Posterior vena cava (tissue), 2 donors: ENCODE data around the gene LRRC32. TPM values are rescaled to one million over a fixed set of nuclear protein-coding genes. Genes with fewer than 3 reads are reported as not detected.

Experiments
- DNase-seq: peaks from one replicate; pipeline ENCODE4 v3.0.0-alpha.2; 2020; ENCODE audit warnings: low spot score
- intact Hi-C, 2 donors: fragments of 100-400 bp; cut with DNase I; formaldehyde crosslinking; loops; one replicate each; pipeline versions ENCODE4 v1.14.1 to v1.14.2; 2022 to 2023
- total RNA-seq, 2 donors: library from RNA; stranded (reverse); fragmentation: NEBNext Ultra II Directional; extraction: Animal tissue kit (Norgen Biotek cat#: 25700); gene quantifications; one replicate each; pipeline ENCODE4 v1.2.1, GENCODE V29; 2021
- donor health status: DM: yes; HTN: yes; CAD: no.
- donor health status: DM: yes; HTN: yes; CAD: no.

The LRRC32 gene
- total RNA-seq, 2 donors from 2014 or later: 108 to 142 TPM

DNA sequence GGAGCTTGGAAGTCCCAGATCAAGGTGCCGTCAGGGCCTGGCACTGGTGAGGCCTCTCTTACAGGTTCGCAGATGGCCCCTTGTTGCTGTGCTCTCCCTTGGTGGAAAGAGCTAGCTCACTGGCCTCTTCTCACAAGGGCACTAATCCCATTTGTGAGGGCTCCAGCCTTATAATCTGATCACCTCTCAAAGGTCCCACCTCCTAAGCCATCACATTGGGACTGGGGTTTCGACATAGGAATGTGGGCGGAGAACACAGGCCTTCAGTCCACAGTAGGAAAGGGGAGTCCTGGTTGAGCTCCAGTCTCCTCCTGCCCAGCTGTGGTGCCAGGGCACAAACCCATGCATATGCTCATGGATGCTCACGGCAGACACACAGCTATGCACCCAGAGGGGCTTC is 14.0 kb upstream of the LRRC32 start:
- DNase-seq: no peak
- intact Hi-C loops: loop anchor here in 1 of 2 donors (5.0 kb wide), 1 partner anchor 87 kb away; no protein-coding TSS in a partner anchor

DNA sequence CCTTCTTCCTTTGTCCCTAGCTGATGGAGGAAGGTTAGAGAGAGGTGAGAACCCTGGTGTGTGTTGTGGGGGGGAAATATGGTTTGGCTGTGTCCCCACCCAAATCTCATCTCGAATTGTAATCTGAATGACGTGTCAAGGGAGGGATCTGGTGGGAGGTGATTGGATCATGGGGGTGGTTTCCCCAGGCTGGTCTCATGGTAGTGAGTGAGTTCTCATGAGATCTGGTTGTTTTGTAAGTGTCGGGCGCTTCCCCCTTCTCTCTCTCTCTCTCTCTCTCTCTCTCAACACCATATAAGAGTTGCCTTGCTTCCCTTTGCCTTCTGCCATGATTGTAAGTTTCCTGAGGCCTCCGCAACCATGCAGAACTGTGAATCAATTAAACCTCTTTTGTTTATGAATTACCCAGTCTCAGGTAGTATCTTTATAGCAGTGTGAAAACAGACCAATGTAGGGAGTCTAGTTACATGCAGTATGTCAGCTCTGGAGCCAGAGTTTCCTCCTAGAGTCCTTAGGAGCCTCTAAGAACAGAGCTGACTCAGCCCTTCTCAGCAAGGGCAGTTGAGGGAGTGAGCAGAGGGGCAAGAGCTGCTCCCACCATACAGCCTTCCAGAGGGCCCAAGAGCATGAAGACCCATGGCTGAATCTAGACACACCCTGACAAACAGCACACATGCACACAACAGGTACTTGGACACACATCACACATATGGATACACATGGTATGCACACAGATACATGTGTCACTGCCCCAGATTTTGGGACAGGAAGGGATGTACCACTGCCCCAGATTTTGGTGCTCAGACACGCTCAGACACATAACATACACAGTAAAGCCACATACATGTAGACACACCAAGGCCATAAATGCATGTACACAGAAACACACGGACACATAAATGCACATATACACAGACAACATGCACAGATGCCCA is 12.9 kb upstream of the LRRC32 start:
- intact Hi-C loops: loop anchor here in 1 of 2 donors (5.0 kb wide), 1 partner anchor 86 kb away; no protein-coding TSS in a partner anchor
- DNase-seq: no peak

DNA sequence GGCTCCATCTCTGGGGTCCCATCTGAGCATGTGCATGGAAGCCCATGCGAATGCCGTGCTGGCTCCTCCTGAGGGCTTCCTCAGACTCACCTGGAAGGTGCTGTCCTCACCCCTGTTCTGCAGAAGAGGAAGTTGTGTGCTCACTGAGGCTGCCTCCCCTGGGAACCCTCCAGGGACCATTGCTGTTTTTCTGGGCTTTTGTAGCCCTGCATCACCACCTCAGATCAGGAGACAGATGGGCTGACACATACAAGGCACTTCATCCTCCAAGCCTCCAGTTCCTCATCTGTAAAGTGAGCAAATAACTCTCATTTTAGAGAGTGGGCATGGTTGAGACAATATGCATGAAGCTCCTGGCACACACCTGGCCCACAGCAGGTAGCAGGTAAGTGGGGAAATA is 12.1 kb upstream of the LRRC32 start:
- intact Hi-C loops: loop anchor here in 1 of 2 donors (5.0 kb wide), 1 partner anchor 85 kb away; no protein-coding TSS in a partner anchor
- no peak for DNase-seq

DNA sequence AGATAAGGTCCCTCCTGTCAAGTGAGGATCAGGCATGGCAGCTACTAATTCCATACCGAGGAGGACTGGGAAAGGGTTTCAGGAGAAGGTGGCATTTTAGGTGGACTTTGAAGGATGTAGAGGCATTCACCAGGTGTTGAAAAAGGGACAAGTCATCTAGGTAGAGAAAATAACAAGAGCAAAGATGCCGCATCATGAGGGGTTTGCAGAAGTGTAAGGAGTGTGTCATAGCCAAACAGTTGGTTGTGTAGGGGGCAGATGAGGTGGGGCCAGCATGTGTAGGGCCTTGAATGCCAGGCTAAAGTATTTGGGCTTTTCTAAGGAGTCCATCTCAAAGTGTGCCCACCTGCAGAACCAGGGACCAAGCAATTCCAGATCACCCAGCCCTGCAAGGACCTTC is 11.6 kb upstream of the LRRC32 start:
- intact Hi-C loops: loop anchor here in 1 of 2 donors (5.0 kb wide), 1 partner anchor 85 kb away; no protein-coding TSS in a partner anchor
- no peak for DNase-seq

DNA sequence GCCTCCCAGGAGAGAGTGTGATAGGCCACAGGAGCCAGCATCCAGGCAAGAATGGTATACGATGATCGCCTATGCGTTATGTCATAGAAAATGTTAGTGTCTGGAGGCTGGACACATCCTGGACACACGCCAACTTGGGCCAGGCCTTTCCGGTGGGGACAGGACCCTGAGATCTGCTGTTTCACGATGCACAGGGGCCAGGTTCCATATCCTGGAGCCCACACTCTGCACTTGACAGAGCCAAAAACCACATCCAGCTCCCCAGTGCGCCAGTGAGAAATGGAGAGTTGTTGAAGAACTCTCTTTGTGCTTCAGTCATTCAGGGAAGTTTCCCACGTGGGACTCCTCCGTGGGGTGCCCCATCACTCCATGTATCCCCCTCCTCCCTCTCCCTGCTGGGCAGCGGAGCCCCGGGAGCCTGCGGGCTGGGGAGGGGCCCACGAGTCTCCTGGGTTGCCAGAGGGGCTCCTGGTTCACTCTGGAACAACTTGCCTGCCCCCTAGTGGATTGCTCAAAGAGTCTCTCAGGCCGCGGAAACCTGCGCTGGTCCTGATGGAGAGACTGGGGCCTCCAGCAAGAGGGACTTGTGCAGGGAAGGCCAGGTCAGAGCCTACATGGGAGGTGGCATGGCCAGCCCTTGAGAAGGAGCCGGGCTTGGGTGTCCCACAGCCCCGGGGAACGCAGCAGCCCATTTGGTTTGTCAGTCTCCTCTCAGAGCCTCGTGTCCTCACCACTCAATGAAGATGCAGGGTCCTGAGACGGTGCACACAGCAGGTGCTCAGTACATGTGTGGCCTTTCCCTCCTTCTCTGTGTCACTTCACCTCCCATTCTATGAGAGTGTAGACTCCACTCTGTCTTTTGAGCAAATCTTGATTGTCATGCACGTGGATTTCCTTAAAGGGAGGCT is 10.2 kb upstream of the LRRC32 start:
- intact Hi-C loops: loop anchor here in 1 of 2 donors (5.0 kb wide), 1 partner anchor 83 kb away; no protein-coding TSS in a partner anchor
- peak; percentile 89 for DNase-seq

DNA sequence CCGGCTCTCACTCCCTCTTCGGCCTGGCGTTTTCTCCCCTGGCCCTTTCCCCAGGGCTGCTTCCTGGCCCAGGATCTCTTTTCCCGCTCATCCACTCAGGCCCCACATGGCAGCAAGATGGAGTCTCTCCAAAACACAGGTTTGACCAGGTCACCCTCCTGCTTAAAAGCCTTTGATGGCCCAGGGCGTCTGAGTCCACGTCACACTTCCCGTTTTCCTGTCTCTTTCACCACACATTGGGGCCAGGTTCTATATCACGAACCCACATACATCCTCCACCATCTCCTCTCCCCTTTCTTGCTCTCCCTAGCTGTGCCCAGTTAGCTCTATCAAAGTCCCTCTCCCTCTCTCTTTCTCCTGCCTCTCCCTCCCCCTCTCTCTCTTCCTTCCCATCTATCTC is 7.8 kb upstream of the LRRC32 start:
- DNase-seq: no peak
- intact Hi-C loops: loop anchor here in 1 of 2 donors (5.0 kb wide), 1 partner anchor 81 kb away; no protein-coding TSS in a partner anchor

DNA sequence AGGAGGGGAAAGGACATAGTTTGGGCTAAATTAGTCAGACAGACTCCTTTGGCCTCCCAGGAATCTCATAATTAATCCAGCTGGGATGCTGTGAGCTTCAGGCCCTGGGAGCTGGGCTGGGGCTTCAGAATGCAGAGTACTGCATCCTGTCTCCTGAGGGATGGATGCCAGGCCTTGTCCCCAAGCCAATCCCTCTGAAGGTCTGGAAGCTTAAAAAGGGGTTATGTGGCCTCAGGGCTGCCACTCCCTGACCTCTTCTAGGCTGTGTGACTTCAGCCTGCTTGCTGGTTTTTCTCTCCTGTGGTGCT is 6.9 kb upstream of the LRRC32 start:
- no peak for DNase-seq
- intact Hi-C loops: loop anchor here in 1 of 2 donors (5.0 kb wide), 1 partner anchor 80 kb away; no protein-coding TSS in a partner anchor

DNA sequence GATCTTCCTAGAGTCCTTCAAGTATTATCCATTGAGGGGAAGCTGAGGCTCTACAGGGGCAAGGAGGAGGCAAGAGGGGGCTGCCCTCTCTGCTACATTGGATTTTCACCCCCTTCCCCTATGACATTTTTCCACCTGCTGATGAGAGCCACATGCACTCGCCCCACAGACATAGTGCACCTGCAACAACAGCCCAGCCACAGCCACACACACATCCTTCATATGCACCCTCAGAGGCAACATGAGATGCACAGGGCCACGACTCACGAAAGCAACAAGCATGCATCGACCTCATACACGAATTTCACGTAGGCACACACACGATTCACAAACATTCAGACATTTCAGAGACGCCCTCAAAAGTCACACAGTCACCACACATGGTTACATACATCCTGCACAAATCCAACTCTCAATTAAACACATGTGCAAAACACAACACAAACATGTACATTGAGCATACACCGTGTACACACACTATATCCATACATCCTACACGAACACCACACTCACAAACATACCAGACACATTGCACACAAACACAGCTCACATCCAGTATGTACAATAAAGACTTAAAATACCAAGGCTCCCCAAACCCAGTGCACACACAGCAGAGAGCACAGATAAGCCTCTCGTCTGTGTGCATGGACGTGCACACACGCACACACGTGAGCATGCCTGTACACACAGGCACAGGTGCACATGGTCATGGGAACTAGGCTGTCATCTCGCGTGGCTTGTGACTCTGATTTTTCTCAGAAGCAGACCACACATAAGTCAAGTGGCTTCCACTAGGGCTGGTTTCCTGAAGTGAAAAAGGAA is 6.3 kb upstream of the LRRC32 start:
- intact Hi-C loops: loop anchor here in 1 of 2 donors (5.0 kb wide), 1 partner anchor 80 kb away; no protein-coding TSS in a partner anchor
- no peak for DNase-seq

DNA sequence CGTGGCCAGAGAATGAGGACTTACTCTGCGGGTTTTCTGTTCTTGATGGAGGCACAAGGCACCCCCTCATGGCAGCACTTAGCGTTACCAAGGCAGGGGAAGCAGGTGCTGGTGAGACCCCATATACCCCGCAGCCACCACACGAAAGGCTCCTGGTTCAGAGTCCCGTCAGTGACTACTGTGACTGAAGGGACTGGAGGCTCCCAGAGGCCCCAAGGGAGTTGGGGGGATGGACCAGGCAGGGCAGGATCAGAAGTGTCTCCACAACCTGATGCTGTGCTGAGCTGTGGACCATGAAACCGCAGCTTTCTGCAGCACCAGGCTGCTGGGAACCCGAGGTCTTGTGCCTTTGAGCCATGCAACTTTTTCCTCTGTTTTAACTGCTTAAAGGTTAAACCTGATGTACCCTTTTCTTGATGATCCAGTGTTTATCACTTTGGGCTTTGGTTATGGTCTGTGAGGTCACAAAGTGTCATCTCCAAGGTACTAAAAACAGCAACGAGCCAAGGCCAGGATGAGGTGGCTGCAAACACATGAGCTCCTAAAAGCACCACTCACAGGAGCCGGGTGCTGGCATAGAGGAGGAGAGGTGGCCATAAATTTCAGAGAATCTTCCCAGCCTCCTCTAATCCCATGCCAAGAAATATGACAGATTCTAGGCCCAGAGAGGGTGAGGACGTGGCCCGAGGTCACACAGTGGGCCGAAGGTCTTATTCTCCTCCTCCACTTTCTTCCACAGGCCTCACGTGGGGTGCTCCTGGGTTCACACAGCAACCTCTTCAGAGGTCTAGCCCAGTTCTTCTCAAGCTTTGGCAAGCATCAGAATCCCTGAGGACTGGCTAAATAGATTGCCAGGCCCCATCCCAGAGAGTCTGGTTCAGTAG is 4.2 kb upstream of the LRRC32 start:
- intact Hi-C loops: loop anchor here in 1 of 2 donors (5.0 kb wide), 1 partner anchor 77 kb away; no protein-coding TSS in a partner anchor
- peak; percentile 74 for DNase-seq

DNA sequence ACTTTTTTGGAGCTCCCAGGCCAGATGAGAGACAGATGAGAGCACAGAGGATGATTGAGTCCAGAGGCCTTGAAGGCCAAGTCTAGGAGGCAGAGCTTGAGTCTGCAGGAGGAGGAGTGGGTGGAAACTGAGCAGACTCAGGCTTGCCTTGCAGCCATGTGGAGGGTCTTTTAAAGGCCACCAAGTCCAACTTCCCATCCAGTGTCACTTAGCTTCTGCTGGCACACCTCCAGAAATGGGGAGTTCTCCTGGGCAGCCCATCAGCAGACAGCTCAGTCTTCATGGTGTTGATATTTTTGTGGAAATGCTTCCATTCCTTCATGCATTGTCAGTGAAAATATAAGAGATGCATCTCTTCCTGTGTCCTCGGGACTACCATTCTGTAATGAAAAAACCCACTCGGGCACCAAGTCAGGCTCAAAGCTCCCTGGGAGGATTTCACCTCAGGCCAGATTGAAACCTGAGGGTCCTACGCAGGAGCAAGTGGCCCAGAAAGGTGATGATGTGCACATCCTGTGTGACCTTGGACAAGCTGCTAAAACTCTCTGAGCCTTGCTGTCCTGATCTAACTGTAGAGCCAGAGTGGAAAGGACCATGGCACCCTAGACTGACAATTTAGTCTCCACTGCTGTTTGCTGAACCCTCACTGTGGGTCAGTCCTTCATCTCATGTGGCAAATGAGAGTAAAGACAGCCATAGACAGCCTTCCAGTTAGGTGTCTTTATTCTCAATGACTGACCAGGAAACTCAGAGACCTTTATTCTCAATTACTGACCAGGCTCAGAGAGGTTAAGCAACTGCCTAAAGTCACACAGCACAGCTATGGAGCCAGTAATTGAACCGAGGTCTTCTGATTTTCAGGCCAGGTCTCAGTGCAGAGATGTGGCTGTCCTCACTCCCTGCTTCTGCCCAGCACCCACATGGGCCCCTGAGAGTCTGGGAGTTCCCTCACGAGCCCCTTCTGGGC is 2.9 kb upstream of the LRRC32 start:
- DNase-seq: no peak
- intact Hi-C loops: no loop called here

DNA sequence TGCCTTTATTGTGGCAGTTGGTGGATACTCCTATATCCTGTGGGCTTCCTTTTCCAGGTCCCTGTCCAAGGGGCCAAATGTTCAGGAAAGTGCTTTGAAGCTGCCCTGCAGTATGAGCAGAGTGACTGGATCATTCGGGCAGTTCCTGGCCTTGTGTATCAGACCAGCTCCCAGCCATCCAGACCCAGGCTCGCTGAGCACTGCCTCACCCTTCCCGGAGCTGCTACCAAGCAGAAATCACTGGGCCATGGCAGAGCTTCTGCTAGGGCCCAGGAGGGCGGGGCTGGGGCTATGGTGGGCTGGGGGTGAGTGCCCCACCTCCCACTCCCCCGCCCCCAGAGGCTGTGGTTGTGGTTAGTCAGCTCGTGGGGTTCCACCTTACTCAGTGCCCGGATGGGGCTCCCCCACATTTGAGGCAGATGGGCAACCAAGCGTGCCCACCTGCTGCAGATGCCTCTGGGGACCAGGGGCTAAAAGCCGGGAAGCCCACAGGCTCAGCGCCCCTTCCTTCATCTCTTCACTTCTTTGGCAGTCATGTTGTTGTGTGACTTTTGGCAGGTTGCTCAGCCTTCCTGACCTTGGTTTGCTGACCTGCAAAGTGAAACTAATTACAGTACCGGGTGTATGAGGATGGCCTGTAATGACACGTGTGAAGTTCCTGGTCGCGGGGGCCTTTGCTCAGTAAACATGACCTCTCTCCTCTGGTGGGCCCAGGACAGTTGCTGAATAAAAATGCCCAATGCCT is 2.1 kb upstream of the LRRC32 start:
- DNase-seq: no peak
- intact Hi-C loops: no loop called here

DNA sequence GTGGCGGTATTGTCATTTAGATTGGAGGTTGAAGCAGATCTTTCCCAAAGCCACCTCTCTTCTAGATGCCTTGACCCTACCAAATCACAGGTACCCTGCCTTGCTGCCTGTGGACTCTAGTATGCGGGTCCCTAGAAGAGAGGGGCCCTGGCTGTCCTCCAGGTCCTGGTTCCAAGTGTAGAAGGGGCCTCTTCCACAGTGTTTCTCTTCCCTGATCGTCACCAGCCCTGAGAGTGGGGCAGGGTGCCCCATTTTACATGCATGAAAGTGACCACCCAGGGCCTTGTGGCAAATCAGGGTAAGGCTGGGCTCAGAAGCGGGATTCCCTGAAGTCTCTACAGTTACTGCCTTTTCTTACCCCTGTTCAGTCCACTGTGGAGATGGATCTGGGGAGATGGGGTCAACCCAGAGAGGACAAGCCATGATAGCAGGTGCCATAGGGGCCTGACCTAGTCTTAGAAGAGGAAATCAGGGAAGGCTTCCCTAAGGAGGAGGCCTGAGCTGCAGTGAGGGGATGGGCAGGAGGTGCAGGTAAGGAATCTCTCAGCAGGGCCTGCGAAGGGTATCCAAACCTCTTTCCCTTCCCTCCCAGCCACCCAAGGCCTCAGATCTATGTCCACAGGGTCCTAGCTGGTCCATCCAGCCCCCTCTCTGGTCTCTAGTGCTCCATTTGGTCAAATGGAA is 1.2 kb upstream of the LRRC32 start:
- no peak for DNase-seq
- intact Hi-C loops: no loop called here

DNA sequence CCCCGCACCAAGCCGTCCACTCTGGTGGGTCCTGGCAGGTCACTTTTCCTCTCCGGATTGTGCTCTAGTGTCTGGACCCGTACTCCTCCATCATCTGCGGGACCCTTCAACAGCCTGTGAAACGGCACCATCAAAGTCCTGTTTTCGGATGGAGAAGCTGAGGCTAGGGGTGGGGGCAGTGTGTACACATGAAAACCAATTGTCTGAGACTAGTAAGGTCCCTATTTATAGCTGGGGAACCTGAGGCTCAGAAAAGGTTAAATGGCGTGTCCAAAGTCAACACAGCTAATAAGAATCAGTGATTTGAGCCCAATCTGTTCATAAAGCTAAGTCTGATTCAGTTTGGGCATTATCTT is 668 bp upstream of the LRRC32 start:
- no peak for DNase-seq
- intact Hi-C loops: no loop called here

DNA sequence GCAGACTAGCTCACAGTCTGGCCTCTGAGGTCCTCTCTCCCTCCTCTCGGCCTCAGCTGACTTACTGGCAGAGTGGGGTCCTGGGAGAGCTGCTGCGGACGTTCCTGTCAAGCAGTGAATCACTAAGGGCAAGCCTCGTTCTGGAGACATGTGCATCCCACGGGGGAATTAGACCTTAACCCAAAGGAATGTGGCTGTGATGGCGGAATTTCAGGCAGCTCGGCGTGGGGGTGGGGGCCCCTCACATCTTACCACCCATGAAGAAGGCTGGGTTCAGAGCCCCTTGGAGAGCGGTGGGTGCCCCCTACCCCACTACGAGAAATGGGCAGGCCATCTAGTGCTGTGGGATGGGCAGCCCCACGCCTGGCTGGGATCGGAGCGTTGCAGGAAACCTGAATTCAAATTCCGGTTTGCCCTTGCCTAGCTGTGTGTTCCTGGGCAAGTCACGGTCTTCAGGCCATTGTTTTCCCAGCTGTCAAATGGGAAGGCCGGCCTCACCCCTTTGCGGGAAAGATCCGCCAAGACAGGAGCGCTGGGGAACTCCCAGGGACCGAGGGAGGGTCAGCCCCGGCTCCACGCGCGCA is 554 bp downstream of the LRRC32 start:
- intact Hi-C loops: loop anchor here in 1 of 2 donors (5.0 kb wide), 1 partner anchor 53 kb away; no protein-coding TSS in a partner anchor
- DNase-seq: peak; percentile 88
